Nephron (organoid): ENCODE measurements around the gene KIF26A.

Experiments used
- H3K27ac Mint-ChIP-seq, 3 experiments: 2 replicates each; pipeline ENCODE4 v1.8.0; 2020; ENCODE audit warnings: mixed read lengths in 3 of 3, mild to moderate bottlenecking in 2 of 3, moderate library complexity in 1 of 3
- H3K27me3 Mint-ChIP-seq: 2 replicates; pipeline ENCODE4 v1.8.0; 2021; ENCODE audit warnings: low read depth, mild to moderate bottlenecking, moderate library complexity, mixed read lengths
- H3K36me3 Mint-ChIP-seq: 2 replicates; pipeline ENCODE4 v1.8.0; 2020; ENCODE audit warnings: low read depth, mixed read lengths
- H3K4me1 Mint-ChIP-seq: 2 replicates; pipeline ENCODE4 v1.8.0; 2020; ENCODE audit warnings: mixed read lengths
- H3K4me3 Mint-ChIP-seq, 3 experiments: 2 replicates each; pipeline ENCODE4 v1.8.0; 2020; ENCODE audit warnings: mild to moderate bottlenecking in 3 of 3, mixed read lengths in 3 of 3, moderate library complexity in 2 of 3
- H3K9me3 Mint-ChIP-seq: 2 replicates; pipeline ENCODE4 v1.8.0; 2020; ENCODE audit warnings: mixed read lengths
- CTCF ChIP-seq, 3 experiments: fragments of 200-600 bp; sonication (generic); IDR thresholded peaks; one replicate each; pipeline ENCODE4 v1.5.0; 2021; ENCODE audit warnings: antibody characterized with exemption in 3 of 3; ENCODE audit not compliant: unreplicated experiment in 3 of 3

KIF26A gene

GRCh38 chr14:104177411-104177810 is 39.0 kb downstream of the KIF26A start:
- Mint-ChIP-seq H3K9me3 (no peaks in the 10 kb centered on the region), H3K27ac (no peak overlapping the region), H3K27me3 (peaks cover 4% of the 10 kb centered on the region), H3K4me3 (no peak overlapping the region), H3K4me1 (peaks cover 6% of the 10 kb centered on the region), H3K36me3 (no peaks in the 10 kb centered on the region)
- no peak for TF ChIP-seq CTCF (IDR thresholded peaks at IDR 0.05; ENCODE audit: unreplicated experiment in 3 of 3)

DNA sequence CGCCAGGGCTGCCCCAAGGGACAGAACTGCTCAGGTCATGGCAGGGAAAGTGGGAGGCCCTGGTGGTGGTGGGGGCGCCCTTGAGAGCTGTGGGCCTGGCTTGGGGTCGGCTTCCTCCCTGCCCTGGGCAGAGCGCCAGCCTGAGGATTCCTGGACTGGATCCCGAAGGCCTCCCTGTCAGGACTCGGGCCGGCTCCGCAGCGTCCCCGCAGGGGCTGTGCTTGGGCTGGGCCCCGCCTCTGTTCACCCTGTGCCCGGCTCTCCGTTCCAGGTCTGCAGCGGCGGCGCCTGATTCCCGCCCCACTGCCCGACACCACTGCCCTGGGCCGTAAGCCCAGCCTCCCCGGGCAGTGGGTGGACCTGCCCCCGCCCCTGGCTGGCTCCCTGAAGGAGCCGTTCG is 39.9 kb downstream of the KIF26A start:
- H3K36me3 Mint-ChIP-seq, result no peaks in the 10 kb centered on the region
- H3K4me1 Mint-ChIP-seq, result peaks cover 6% of the 10 kb centered on the region
- no peak overlapping the region for H3K4me3 Mint-ChIP-seq
- H3K27me3 Mint-ChIP-seq, result peaks cover 4% of the 10 kb centered on the region
- TF ChIP-seq CTCF (IDR thresholded peaks at IDR 0.05; ENCODE audit: unreplicated experiment in 3 of 3), result no peak
- no peaks in the 10 kb centered on the region for H3K9me3 Mint-ChIP-seq
- no peak overlapping the region for H3K27ac Mint-ChIP-seq

- Mint-ChIP-seq H3K4me1 (peaks cover 6% of the 10 kb centered on the region), H3K36me3 (no peaks in the 10 kb centered on the region), H3K9me3 (no peaks in the 10 kb centered on the region), H3K27ac (no peak overlapping the region), H3K4me3 (no peak overlapping the region), H3K27me3 (peaks cover 4% of the 10 kb centered on the region)
- no peak for TF ChIP-seq CTCF (IDR thresholded peaks at IDR 0.05; ENCODE audit: unreplicated experiment in 3 of 3)
Measured at GRCh38 chr14:104179126-104179525, 40.7 kb downstream of the KIF26A start.

- no peaks in the 10 kb centered on the region for H3K36me3 Mint-ChIP-seq
- no peak for TF ChIP-seq CTCF (IDR thresholded peaks at IDR 0.05; ENCODE audit: unreplicated experiment in 3 of 3)
- H3K4me1 Mint-ChIP-seq, result peaks cover 6% of the 10 kb centered on the region
- H3K9me3 Mint-ChIP-seq, result no peaks in the 10 kb centered on the region
- H3K27me3 Mint-ChIP-seq, result peaks cover 7% of the 10 kb centered on the region
- no peak overlapping the region for H3K4me3 Mint-ChIP-seq
- no peak overlapping the region for H3K27ac Mint-ChIP-seq
Measured at GRCh38 chr14:104179564-104180129, 41.3 kb downstream of the KIF26A start.

GRCh38 chr14:104180561-104181165 is 42.3 kb downstream of the KIF26A start:
- no peak for TF ChIP-seq CTCF (IDR thresholded peaks at IDR 0.05; ENCODE audit: unreplicated experiment in 3 of 3)
- H3K4me3 Mint-ChIP-seq, result no peak overlapping the region
- H3K4me1 Mint-ChIP-seq, result peaks cover 6% of the 10 kb centered on the region
- H3K27me3 Mint-ChIP-seq, result peaks cover 7% of the 10 kb centered on the region
- no peaks in the 10 kb centered on the region for H3K36me3 Mint-ChIP-seq
- no peak overlapping the region for H3K27ac Mint-ChIP-seq
- no peaks in the 10 kb centered on the region for H3K9me3 Mint-ChIP-seq
